Fibroblast of skin of left quadriceps (primary cell): ENCODE data around the gene TES.
"Not testable (repeated sequence)": the region's sequence is repeated elsewhere in the genome, so short reads cannot be mapped to it uniquely, and the experiment has no call there.

Experiments
- DNase-seq, 2 experiments: peaks; one replicate each; pipeline ENCODE4 v3.0.0-alpha.2; 2013; ENCODE audit warnings: low read depth in 2 of 2

TES gene

DNA sequence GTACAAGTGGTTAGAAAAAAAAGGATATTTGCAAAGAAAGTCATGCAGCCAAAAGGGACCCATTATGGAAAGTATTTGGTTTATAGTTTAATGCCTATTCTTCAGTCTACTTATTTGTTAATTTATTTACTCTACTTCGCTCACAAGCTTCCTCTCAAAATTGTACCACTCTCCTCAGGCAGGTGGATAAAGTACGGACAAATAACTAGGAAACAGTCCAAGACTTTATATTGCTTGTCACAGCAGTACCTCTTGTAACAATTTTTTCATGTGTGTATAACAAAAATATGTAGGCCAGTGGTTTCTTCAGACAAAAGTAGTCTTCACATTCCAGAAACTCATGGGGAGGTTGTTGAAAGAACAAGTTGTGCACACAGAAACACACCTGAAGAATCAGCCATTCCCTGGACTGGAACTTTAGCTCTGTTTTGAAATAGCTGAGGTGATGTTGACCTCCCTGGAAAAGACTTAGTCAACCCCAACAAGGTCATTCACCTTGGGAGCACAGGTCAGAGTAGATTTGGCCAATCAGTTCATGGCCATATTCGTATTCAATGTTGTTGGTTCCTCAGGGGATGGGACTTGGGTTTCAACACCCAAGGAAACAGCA lies 73.4 kb downstream of the TES start:
- DNase-seq: no peak

DNA sequence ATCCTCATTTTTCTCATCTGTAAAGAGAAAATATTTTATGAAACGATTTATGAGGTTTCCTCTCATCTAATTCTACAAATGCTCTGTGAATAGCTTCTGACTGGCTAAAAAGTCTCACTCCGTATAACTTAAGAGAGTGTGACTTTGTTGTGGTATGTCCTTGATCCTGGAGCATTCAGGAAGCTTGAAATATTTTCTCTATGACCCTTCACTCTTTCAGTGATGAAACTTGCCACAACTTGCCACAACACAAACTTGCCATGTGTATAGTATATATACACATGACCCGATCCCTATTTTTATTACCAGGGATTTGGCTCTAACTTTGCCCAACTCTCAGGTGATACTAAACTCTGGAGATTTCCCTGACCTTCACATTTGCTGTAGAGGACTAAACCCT lies 74.1 kb downstream of the TES start:
- no peak for DNase-seq

- DNase-seq: no peak
Observed at GRCh38 chr7:116285252-116285651, 74.9 kb downstream of the TES start.

DNA sequence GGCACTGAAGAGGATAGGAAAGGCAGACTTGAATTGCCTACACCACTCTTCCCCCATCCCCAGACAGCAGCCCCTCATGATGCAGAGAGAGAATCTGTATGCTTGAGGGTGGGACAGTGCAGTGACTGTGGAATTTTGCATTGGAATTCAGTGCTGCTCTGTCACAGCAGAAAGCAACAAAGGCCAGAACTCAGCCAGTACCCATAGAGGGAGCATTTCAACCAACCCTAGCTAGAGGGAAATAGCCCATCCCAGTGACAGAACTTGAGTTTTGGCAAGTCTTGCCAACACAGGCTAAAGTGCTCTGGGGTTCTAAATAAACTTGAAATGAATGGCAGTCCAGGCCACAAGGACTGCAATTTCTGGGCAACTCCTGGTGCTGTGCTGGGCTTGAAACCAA lies 80.4 kb downstream of the TES start:
- DNase-seq: no peak

DNA sequence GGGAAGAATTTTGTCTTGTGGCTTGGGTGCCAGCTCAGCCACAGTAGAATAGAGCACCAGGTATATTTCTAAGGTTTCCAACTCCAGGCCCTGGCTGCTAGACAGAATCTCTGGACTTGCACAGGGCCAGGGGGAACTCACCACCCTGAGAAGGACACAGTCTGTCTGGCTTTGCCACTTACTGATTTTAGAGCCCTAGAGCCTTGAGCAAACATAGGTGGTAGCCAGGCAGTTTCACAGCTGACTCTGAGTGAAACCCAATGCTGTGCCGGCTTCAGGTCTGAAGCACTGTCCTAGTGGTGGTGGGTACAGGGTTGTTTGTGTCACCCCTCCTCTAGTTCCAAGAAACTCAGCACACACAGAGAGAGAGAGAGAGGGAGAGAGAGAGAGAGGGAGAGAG lies 81.6 kb downstream of the TES start:
- no peak for DNase-seq

DNA sequence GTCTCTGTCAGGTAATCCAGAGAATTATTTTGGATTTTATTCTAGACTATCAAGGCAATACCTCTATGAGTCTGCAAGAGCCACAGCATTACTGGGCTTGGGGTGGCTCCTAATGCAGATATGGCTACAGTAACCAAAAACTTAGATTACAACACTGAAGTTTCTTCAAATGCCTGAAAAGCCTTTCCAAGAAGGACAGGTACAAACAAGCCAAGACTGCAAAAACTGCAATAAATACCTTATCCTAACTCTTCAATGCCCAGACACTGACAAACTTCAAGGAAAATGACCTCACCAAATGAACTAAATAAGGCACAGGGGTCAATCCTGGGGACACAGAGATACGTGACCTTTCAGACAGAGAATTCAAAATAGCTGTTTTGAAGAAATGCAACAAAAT lies 82.0 kb downstream of the TES start:
- DNase-seq: no peak

DNA sequence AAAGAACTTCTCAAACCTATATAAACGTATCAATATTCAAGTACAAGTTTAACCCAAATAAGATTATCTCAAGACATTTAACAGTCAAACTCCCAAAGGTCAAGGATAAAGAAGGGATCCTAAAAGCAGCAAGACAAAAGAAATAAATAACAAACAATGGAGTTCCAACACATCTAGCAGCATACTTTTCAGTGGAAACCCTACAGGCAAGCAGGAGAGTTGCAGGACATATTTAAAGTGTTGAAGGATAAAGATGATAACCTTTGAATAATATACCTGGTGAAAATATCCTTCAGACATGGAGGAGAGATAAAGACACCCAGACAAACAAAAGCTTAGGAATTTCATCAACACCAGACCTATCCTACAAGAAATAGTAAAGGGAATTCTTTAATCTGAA lies 82.8 kb downstream of the TES start:
- DNase-seq: no peak

GRCh38 chr7:116293633-116294032 lies 83.3 kb downstream of the TES start:
- no peak for DNase-seq

GRCh38 chr7:116295903-116296302 lies 85.6 kb downstream of the TES start:
- DNase-seq: not testable (repeated sequence)

- no peak for DNase-seq
Observed at GRCh38 chr7:116298055-116298454, 87.7 kb downstream of the TES start.

DNA sequence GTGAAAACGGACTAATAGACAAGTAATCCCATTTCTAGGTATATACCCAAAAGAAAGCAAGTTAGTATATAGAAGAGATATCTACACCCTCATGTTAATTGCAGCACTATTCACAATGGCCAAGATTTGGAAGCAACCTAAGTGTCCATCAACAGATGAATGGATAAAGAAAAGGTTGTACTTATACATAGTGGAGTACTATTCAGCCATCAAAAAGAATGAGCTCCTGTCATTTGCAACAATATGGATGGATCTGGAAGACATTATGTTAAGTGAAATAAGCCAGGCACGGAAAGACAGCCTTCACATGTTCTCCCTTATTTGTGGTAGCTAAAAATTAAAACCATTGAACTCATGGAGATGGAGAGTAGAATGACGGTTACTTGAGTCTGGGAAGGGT lies 88.2 kb downstream of the TES start:
- DNase-seq: no peak

DNA sequence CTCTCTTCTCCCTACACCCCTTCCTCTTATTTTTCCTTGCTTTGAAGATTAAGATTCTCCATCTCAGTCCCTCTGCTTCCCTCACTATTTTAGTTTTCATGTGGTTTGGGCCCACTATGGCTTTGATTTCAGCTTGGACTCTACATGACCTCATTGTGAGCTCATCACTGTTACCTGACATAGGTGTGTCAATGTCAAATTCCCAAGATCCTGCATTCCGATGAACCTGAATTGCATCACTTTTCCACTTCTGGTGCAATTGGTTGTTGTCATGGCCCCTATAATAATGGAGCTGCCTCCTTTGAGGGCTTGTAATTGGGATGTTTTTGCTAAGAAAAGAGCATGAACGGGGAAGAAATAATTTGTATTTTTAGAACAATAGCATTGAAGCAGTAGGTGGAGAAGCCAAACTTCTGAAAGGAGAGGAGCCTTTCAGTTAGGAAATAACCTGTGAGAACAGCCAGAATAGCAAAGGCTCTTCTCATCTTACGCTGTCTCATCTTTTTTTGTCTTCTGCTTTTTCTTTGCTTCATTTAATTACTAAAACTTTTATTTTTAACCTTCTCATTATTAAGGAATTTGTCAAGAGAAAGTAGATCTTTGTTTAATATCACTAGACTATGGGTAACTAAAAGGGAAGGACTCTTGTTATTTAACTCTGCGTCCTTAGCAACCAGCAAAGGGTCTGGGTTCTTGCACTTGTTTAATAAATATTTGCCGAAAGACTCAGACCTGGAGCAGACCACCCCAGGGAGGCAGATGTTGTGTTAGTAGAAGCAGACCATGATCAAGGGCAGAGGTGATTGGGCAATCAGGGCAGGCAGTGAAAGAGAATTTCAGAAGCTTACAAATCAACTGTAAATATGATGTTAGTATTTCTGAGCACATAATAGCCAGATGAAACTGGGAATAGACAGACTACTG lies 95.4 kb downstream of the TES start:
- DNase-seq: no peak

DNA sequence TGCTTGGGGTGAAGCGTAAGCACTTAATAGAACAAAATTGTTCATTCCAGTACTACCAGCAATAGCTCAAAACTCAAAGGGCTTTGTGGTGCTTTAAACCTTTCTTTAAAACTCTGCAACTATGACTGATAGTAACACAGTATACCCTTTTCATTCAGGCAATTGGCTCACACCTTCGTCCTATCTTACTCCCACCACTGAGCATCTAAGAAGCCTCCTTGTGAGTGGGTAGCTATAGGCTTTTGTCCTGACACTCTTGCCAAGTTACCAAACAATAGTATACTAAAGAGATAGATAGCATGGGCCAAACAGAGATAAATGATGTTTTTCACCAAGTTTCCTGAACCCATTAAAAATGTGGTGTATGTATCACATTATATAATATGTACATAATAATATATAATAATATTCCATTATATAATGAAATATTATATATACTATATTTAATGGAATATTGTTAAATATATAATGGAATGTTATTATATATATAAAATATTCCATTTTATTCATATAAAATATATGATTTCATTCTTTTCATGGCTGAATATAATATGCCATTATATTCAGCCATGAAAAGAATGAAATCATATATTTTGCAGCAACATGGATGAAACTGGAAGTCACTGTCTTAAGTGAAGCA lies 96.2 kb downstream of the TES start:
- no peak for DNase-seq

GRCh38 chr7:116307253-116307652 lies 96.9 kb downstream of the TES start:
- DNase-seq: no peak
